H9 (cell line): ENCODE results near the gene AGMO. TPM values are rescaled to one million over a fixed set of nuclear protein-coding genes. Genes with fewer than 3 reads are reported as not detected.

ENCODE experiments used
- DNase-seq: peaks from one replicate; pipeline ENCODE4 v3.0.0-alpha.2; 2017
- H2AFZ ChIP-seq: one replicate; pipeline ENCODE4 v1.6.1; 2013; ENCODE audit warnings: mild to moderate bottlenecking, low read length, control low read depth, moderate library complexity
- H2AK5ac ChIP-seq: 2 replicates; pipeline ENCODE4 v1.6.1; 2013; ENCODE audit warnings: low read length, control low read depth, mixed read lengths; ENCODE audit not compliant: insufficient read length
- H2BK120ac ChIP-seq: one replicate; pipeline ENCODE4 v1.6.1; 2013; ENCODE audit warnings: low read depth, mild to moderate bottlenecking, low read length, control low read depth, inconsistent platforms; ENCODE audit not compliant: poor library complexity, severe bottlenecking
- H2BK12ac ChIP-seq: 2 replicates; pipeline ENCODE4 v1.6.1; 2013; ENCODE audit warnings: low read length, control low read depth, mixed read lengths, low read depth; ENCODE audit not compliant: insufficient read length
- H2BK15ac ChIP-seq: 2 replicates; pipeline ENCODE4 v1.6.1; 2013; ENCODE audit warnings: low read depth, low read length, control low read depth
- H2BK20ac ChIP-seq: one replicate; pipeline ENCODE4 v1.6.1; 2013; ENCODE audit warnings: low read depth, mild to moderate bottlenecking, low read length, control low read depth, inconsistent platforms; ENCODE audit not compliant: poor library complexity, severe bottlenecking
- H2BK5ac ChIP-seq: 2 replicates; pipeline ENCODE4 v1.6.1; 2013; ENCODE audit warnings: low read length, control low read depth, mixed read lengths; ENCODE audit not compliant: insufficient read length
- H3K14ac ChIP-seq: 2 replicates; pipeline ENCODE4 v1.6.1; 2013; ENCODE audit warnings: low read length, control low read depth; ENCODE audit not compliant: insufficient read depth
- H3K18ac ChIP-seq: 2 replicates; pipeline ENCODE4 v1.6.1; 2013; ENCODE audit warnings: low read depth, mild to moderate bottlenecking, mixed read lengths, low read length, control low read depth; ENCODE audit not compliant: insufficient read length
- H3K23ac ChIP-seq: 2 replicates; pipeline ENCODE4 v1.6.1; 2013; ENCODE audit warnings: low read length, control low read depth, mixed read lengths, low read depth; ENCODE audit not compliant: insufficient read length
- H3K23me2 ChIP-seq: 2 replicates; pipeline ENCODE4 v1.6.1; 2013; ENCODE audit warnings: low read depth, mild to moderate bottlenecking, mixed read lengths, low read length, control low read depth; ENCODE audit not compliant: insufficient read length, poor library complexity, severe bottlenecking
- H3K27ac ChIP-seq: 2 replicates; pipeline ENCODE4 v1.5.1; 2013; ENCODE audit warnings: low read length, control low read depth, mixed read lengths, low read depth; ENCODE audit not compliant: insufficient read length
- H3K27me3 ChIP-seq: 2 replicates; pipeline ENCODE4 v1.6.1; 2013; ENCODE audit warnings: low read length, control low read depth, inconsistent platforms; ENCODE audit not compliant: insufficient read depth
- H3K4ac ChIP-seq: 2 replicates; pipeline ENCODE4 v1.6.1; 2013; ENCODE audit warnings: low read depth, mild to moderate bottlenecking, control low read depth, inconsistent platforms, low read length, moderate library complexity
- H3K4me1 ChIP-seq: 2 replicates; pipeline ENCODE4 v1.6.1; 2013; ENCODE audit warnings: low read length, control low read depth, inconsistent platforms; ENCODE audit not compliant: insufficient read depth
- H3K4me2 ChIP-seq: 2 replicates; pipeline ENCODE4 v1.6.1; 2013; ENCODE audit warnings: low read length, control low read depth, mixed read lengths; ENCODE audit not compliant: insufficient read length, insufficient read depth
- H3K56ac ChIP-seq: 2 replicates; pipeline ENCODE4 v1.6.1; 2013; ENCODE audit warnings: low read depth, mild to moderate bottlenecking, mixed read lengths, low read length, control low read depth; ENCODE audit not compliant: insufficient read length
- H3K79me1 ChIP-seq: 2 replicates; pipeline ENCODE4 v1.6.1; 2013; ENCODE audit warnings: low read depth, mild to moderate bottlenecking, moderate library complexity, low read length, control low read depth, inconsistent platforms; ENCODE audit not compliant: insufficient read depth, poor library complexity, severe bottlenecking
- H3K79me2 ChIP-seq: 2 replicates; pipeline ENCODE4 v1.6.1; 2013; ENCODE audit warnings: low read length, control low read depth, inconsistent platforms; ENCODE audit not compliant: insufficient read depth
- H3K9ac ChIP-seq: 2 replicates; pipeline ENCODE4 v1.6.1; 2013; ENCODE audit warnings: low read length, control low read depth, mixed read lengths; ENCODE audit not compliant: insufficient read length; ENCODE audit errors: extremely low read depth
- H3K9me3 ChIP-seq: one replicate; pipeline ENCODE4 v1.6.1; 2013; ENCODE audit warnings: low read depth, low read length, inconsistent platforms; ENCODE audit not compliant: control insufficient read depth
- H3T11ph ChIP-seq: one replicate; pipeline ENCODE4 v1.6.1; 2013; ENCODE audit warnings: mild to moderate bottlenecking, low read length, control low read depth, inconsistent platforms
- H4K20me1 ChIP-seq: one replicate; pipeline ENCODE4 v1.6.1; 2013; ENCODE audit not compliant: control insufficient read depth, insufficient read length, insufficient read depth
- H4K5ac ChIP-seq: 2 replicates; pipeline ENCODE4 v1.6.1; 2013; ENCODE audit warnings: low read depth, mild to moderate bottlenecking, mixed read lengths, low read length, control low read depth; ENCODE audit not compliant: insufficient read length
- H4K8ac ChIP-seq: replicated peaks from 2 replicates; pipeline ENCODE4 v1.6.1; 2013; ENCODE audit warnings: low read length, control low read depth, mixed read lengths, low read depth; ENCODE audit not compliant: insufficient read length
- H4K91ac ChIP-seq: 2 replicates; pipeline ENCODE4 v1.6.1; 2013; ENCODE audit warnings: low read depth, mild to moderate bottlenecking, moderate library complexity, mixed read lengths, low read length, control low read depth; ENCODE audit not compliant: insufficient read length
- H3K27ac Mint-ChIP-seq, 3 experiments: 2 replicates in 2 of 3; 3 replicates in 1 of 3; pipeline ENCODE4 v1.8.0; 2020 to 2021; ENCODE audit warnings: mixed read lengths in 3 of 3, mild to moderate bottlenecking in 1 of 3, moderate library complexity in 1 of 3
- H3K27me3 Mint-ChIP-seq: 2 replicates; pipeline ENCODE4 v1.8.0; 2021; ENCODE audit warnings: low read depth, mild to moderate bottlenecking, moderate library complexity, mixed read lengths
- H3K36me3 Mint-ChIP-seq, 3 experiments: 2 replicates in 2 of 3; 3 replicates in 1 of 3; pipeline ENCODE4 v1.8.0; 2020 to 2021; ENCODE audit warnings: low read depth in 3 of 3, mixed read lengths in 3 of 3; ENCODE audit not compliant: insufficient read depth in 1 of 3
- H3K4me1 Mint-ChIP-seq, 2 experiments: 2 replicates each; pipeline ENCODE4 v1.8.0; 2020; ENCODE audit warnings: mixed read lengths in 2 of 2
- H3K4me3 Mint-ChIP-seq, 2 experiments: 2 replicates in 1 of 2; 3 replicates in 1 of 2; pipeline ENCODE4 v1.8.0; 2020 to 2021; ENCODE audit warnings: mild to moderate bottlenecking in 2 of 2, mixed read lengths in 2 of 2, moderate library complexity in 1 of 2
- H3K9me3 Mint-ChIP-seq, 2 experiments: 2 replicates in 1 of 2; 3 replicates in 1 of 2; pipeline ENCODE4 v1.8.0; 2020; ENCODE audit warnings: mild to moderate bottlenecking in 2 of 2, mixed read lengths in 2 of 2, moderate library complexity in 1 of 2
- CTCF ChIP-seq: fragments of 200-600 bp; sonication (generic); conservative IDR thresholded peaks from 3 replicates; pipeline ENCODE4 v1.8.0; 2021; ENCODE audit warnings: antibody characterized with exemption, mild to moderate bottlenecking
- WGBS: extraction: QIAGEN DNeasy Blood & Tissue Kit; methylation state at CpG from one replicate; pipeline ENCODE4 v1.1.7; 2013; ENCODE audit warnings: missing lambda C conversion rate, low lambda C conversion rate, mixed read lengths; ENCODE audit not compliant: insufficient read length; ENCODE audit errors: extremely low coverage; 5-methylcytosine and 5-hydroxymethylcytosine counted together
- total RNA-seq: library from RNA; stranded (reverse); gene quantifications from 2 replicates; pipeline ENCODE4 v1.2.1, GENCODE V29; 2021

The AGMO gene
- total RNA-seq, 1 experiment from 2014 or later: 0.70 TPM

- no peak overlapping the region for H3K4me2 ChIP-seq
- H3K4me1 ChIP-seq: no peaks in the 10 kb centered on the region
- no peak overlapping the region for H3K27ac Mint-ChIP-seq
- no peak overlapping the region for H3K9ac ChIP-seq
- no peak for TF ChIP-seq CTCF
- H3K9me3 ChIP-seq: no peaks in the 10 kb centered on the region
- H3K4me1 Mint-ChIP-seq: peaks cover 4 to 5% of the 10 kb centered on the region in 2 experiments; a peak in 1 of 4 replicates
- H4K5ac ChIP-seq: no peak overlapping the region
- no peak overlapping the region for H2AK5ac ChIP-seq
- H2BK12ac ChIP-seq: no peak overlapping the region
- no peak overlapping the region for H3K18ac ChIP-seq
- no peak overlapping the region for H3T11ph ChIP-seq
- no peak overlapping the region for H3K23ac ChIP-seq
- no CpG with 5 or more reads among the region's 1 CpG for WGBS
- no peak overlapping the region for H3K27ac ChIP-seq
- no peak overlapping the region for H3K4me3 Mint-ChIP-seq
- no peak overlapping the region for H4K8ac ChIP-seq
- H3K27me3 Mint-ChIP-seq: no peaks in the 10 kb centered on the region
- no peak overlapping the region for H2AFZ ChIP-seq
- no peak overlapping the region for H3K56ac ChIP-seq
- no peaks in the 10 kb centered on the region for H3K9me3 Mint-ChIP-seq
- no peak overlapping the region for H3K14ac ChIP-seq
- DNase-seq: no peak
- no peaks in the 10 kb centered on the region for H3K27me3 ChIP-seq
- no peak overlapping the region for H2BK20ac ChIP-seq
- no peaks in the 10 kb centered on the region for H3K23me2 ChIP-seq
- no peaks in the 10 kb centered on the region for H4K20me1 ChIP-seq
- H2BK120ac ChIP-seq: no peak overlapping the region
- no peaks in the 10 kb centered on the region for H3K79me1 ChIP-seq
- H3K36me3 Mint-ChIP-seq: no peaks in the 10 kb centered on the region
- no peaks in the 10 kb centered on the region for H3K79me2 ChIP-seq
- H4K91ac ChIP-seq: no peak overlapping the region
- H2BK5ac ChIP-seq: no peak overlapping the region
- H3K4ac ChIP-seq: no peak overlapping the region
- H2BK15ac ChIP-seq: no peak overlapping the region
Measured at GRCh38 chr7:15601175-15601574, 39.4 kb upstream of the AGMO start.
